Ovary (tissue), 9 donors: ENCODE results near the gene MIOX. TPM values are rescaled to one million over a fixed set of nuclear protein-coding genes. Genes with fewer than 3 reads are reported as not detected.
A peak's percentile ranks its signal among the peaks of the same experiment; 100 is the strongest.

Experiments used
- DNase-seq, 5 donors: peaks; one replicate each; pipeline ENCODE4 v3.0.0-alpha.2; 2019 to 2020
- H3K27ac ChIP-seq, 2 donors: fragments of 200-600 bp; one replicate each; pipeline versions ENCODE4 v1.5.1 to v1.8.0; 2019 to 2022
- H3K27me3 ChIP-seq: fragments of 200-600 bp; one replicate; pipeline ENCODE4 v1.8.0; 2022
- H3K36me3 ChIP-seq: fragments of 200-600 bp; sonication (generic); one replicate; pipeline ENCODE4 v1.5.1; 2019
- H3K4me1 ChIP-seq: one replicate; pipeline ENCODE4 v1.8.1; 2013; ENCODE audit warnings: mild to moderate bottlenecking, moderate library complexity; ENCODE audit not compliant: insufficient read depth
- H3K4me3 ChIP-seq: fragments of 200-600 bp; sonication (generic); one replicate; pipeline ENCODE4 v1.5.1; 2017
- H3K9me3 ChIP-seq, 2 donors: fragments of 200-600 bp in 1 of 2; sonication (generic) in 1 of 2; one replicate each; pipeline versions ENCODE4 v1.5.1 to v1.8.1; 2013 to 2019; ENCODE audit warnings: mild to moderate bottlenecking in 1 of 2, moderate library complexity in 1 of 2
- EP300 ChIP-seq: sonication (generic); formaldehyde crosslinking; IDR thresholded peaks from one replicate; pipeline ENCODE4 v1.6.1; 2017; ENCODE audit warnings: antibody characterized with exemption
- POLR2A ChIP-seq: fragments of 450-650 bp; IDR thresholded peaks from one replicate; pipeline ENCODE4 v1.6.1; 2017; ENCODE audit warnings: antibody characterized with exemption, mild to moderate bottlenecking, moderate library complexity
- WGBS, 3 donors: extraction: QIAGEN DNeasy Blood & Tissue Kit in 1 of 3; methylation state at CpG; one replicate each; pipeline versions ENCODE4 v1.1.5 to v1.1.7; 2013 to 2017; 5-methylcytosine and 5-hydroxymethylcytosine counted together
- intact Hi-C, 4 donors: fragments of 100-400 bp; cut with DNase I; formaldehyde crosslinking; loops; one replicate each; pipeline versions ENCODE4 v1.11.0 to v1.15.1; 2022 to 2023
- polyA plus RNA-seq, 2 donors: library from polyadenylated mRNA; stranded (reverse); fragments of 200-250 nt in 1 of 2; fragments of 350-450 nt in 1 of 2; fragmentation: Illumina TruSeq in 1 of 2; extraction: RNeasy Lipid Tissue Mini Kit (QIAGEN cat#74804) in 1 of 2; gene quantifications; one replicate each; pipeline ENCODE4 v1.2.3, GENCODE V29; 2013 to 2014
- total RNA-seq, 7 donors: library from RNA; depleted of rRNA in 2 of 7; stranded (reverse); fragments of >200 nt in 2 of 7; fragmentation: NEBNext Ultra II Directional in 3 of 7; extraction: Animal tissue kit (Norgen Biotek cat#: 25700) in 3 of 7; gene quantifications; one replicate each; pipeline versions ENCODE4 v1.1.0 to v1.2.4, GENCODE V29; 2016 to 2023
- TF ChIP-seq, protein P1 (sequence below), 3 donors: fragments of 450-650 bp in 2 of 3; fragments of 200-600 bp in 1 of 3; IDR thresholded peaks; one replicate each; pipeline versions ENCODE4 v1.5.1 to v1.8.0; 2016 to 2022; ENCODE audit warnings: antibody characterized with exemption in 3 of 3, mild to moderate bottlenecking in 1 of 3
- donor health status: DM: no; HTN: no; CAD: no; lungs with moderate emphysema.
- donor health status: DM: no; HTN: no; CAD: no.
- donor health status: Bipolar disorder and iron deficiency.
- donor health status: DM: yes; HTN: yes; CAD: no.
- donor health status: DM: no; HTN: no; CAD: no.
- donor health status: DM: yes; HTN: yes; CAD: no.

The MIOX gene
- total and polyA plus RNA-seq, 9 donors = 0.20 TPM; not detected in 8

GRCh38 chr22:50487290-50488005, 789 bp downstream of the MIOX start:
- intact Hi-C loops = no loop called here
- Histone ChIP-seq H3K4me3 (no peak overlapping the region), H3K27ac (no peak overlapping the region), H3K36me3 (no peaks in the 10 kb centered on the region), H3K27me3 (no peaks in the 10 kb centered on the region), H3K4me1 (no peaks in the 10 kb centered on the region), H3K9me3 (no peaks in the 10 kb centered on the region)
- peak in 1 of 5 donors; percentile 10 for DNase-seq
- WGBS, 3 donors = 77 to 83% (median 78%) methylated on average over 22 to 23 of the region's 23 CpGs
- TF ChIP-seq EP300 (no peak), POLR2A (no peak)
- TF ChIP-seq, protein P1, sequence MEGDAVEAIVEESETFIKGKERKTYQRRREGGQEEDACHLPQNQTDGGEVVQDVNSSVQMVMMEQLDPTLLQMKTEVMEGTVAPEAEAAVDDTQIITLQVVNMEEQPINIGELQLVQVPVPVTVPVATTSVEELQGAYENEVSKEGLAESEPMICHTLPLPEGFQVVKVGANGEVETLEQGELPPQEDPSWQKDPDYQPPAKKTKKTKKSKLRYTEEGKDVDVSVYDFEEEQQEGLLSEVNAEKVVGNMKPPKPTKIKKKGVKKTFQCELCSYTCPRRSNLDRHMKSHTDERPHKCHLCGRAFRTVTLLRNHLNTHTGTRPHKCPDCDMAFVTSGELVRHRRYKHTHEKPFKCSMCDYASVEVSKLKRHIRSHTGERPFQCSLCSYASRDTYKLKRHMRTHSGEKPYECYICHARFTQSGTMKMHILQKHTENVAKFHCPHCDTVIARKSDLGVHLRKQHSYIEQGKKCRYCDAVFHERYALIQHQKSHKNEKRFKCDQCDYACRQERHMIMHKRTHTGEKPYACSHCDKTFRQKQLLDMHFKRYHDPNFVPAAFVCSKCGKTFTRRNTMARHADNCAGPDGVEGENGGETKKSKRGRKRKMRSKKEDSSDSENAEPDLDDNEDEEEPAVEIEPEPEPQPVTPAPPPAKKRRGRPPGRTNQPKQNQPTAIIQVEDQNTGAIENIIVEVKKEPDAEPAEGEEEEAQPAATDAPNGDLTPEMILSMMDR (IDR thresholded peaks at IDR 0.05) = no peak

- H3K27ac ChIP-seq = no peak overlapping the region
- 69 to 80% (median 76%) methylated on average over 11 to 18 of the region's 18 CpGs for WGBS, 3 donors
- DNase-seq = peak in 2 of 5 donors; percentile 16 to 19
- H3K36me3 ChIP-seq = no peaks in the 10 kb centered on the region
- intact Hi-C loops = no loop called here
- H3K9me3 ChIP-seq = no peaks in the 10 kb centered on the region
- no peaks in the 10 kb centered on the region for H3K27me3 ChIP-seq
- no peaks in the 10 kb centered on the region for H3K4me1 ChIP-seq
- no peak overlapping the region for H3K4me3 ChIP-seq
- TF ChIP-seq POLR2A (no peak), EP300 (no peak)
- TF ChIP-seq, protein P1 (IDR thresholded peaks at IDR 0.05) = no peak
Observed at GRCh38 chr22:50488006-50488677, 1.5 kb downstream of the MIOX start.

GRCh38 chr22:50488886-50489285, 2.2 kb downstream of the MIOX start:
- peak in 2 of 5 donors; percentile 9 to 20 for DNase-seq
- Histone ChIP-seq H3K9me3 (no peaks in the 10 kb centered on the region), H3K36me3 (no peaks in the 10 kb centered on the region), H3K27me3 (no peaks in the 10 kb centered on the region), H3K27ac (no peak overlapping the region), H3K4me1 (no peaks in the 10 kb centered on the region), H3K4me3 (no peak overlapping the region)
- intact Hi-C loops = no loop called here
- WGBS, 3 donors = 65 to 70% (median 69%) methylated on average over 15 to 19 of the region's 19 CpGs
- TF ChIP-seq, protein P1 (IDR thresholded peaks at IDR 0.05) = no peak
- TF ChIP-seq POLR2A (no peak), EP300 (no peak)

DNA sequence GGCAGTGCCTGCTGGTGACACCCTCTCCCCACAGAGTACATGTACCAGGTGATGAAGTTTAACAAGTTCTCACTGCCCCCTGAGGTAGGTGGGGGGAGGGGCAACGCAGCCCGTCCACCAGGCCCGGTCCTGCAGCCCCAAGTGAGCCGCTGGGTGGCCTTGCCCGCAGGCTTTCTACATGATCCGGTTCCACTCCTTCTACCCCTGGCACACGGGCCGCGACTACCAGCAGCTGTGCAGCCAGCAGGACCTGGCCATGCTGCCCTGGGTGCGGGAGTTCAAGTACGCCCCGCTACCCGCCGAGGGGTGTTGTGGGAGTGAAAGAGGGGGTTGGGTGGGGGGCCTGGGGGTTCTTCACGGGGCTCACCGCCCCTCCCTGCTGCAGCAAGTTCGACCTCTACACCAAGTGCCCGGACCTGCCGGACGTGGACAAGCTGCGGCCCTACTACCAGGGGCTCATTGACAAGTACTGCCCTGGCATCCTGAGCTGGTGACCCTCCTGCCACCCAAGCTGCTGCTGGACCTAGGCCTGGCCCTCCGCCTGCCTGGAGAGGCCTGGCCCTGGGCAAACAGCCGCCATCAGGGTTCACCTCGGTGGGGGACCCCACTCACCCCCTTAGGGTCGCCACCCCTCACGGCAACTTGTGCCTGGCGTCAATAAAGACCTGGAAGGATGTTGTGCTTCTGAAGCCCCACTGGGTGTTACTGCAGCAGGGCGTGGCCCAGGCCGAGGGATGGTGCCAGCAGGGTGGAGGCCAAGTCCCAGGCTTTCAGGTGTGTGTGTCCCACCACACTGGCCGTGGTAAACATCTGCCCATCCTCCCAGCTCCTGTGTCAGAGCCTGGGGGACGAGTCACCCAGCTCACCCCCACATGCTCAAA, 2.9 kb downstream of the MIOX start:
- H3K4me3 ChIP-seq = no peak overlapping the region
- TF ChIP-seq POLR2A (no peak), EP300 (no peak)
- TF ChIP-seq, protein P1 (IDR thresholded peaks at IDR 0.05) = no peak
- H3K9me3 ChIP-seq = no peaks in the 10 kb centered on the region
- DNase-seq = peak in 1 of 5 donors; percentile 14
- no peaks in the 10 kb centered on the region for H3K4me1 ChIP-seq
- 71 to 79% (median 77%) methylated on average over 23 to 31 of the region's 31 CpGs for WGBS, 3 donors
- intact Hi-C loops = no loop called here
- no peaks in the 10 kb centered on the region for H3K27me3 ChIP-seq
- H3K36me3 ChIP-seq = no peaks in the 10 kb centered on the region
- no peak overlapping the region for H3K27ac ChIP-seq
